Subcutaneous abdominal adipose tissue (tissue), 5 donors: Measurements from ENCODE around the gene SLC37A1.

ENCODE experiments used
- H3K27ac ChIP-seq: one replicate; pipeline ENCODE4 v1.7.0; 2013; ENCODE audit warnings: low read depth, mild to moderate bottlenecking, inconsistent platforms, low read length, moderate library complexity
- H3K27me3 ChIP-seq, 5 donors: one replicate each; pipeline ENCODE4 v1.7.0; 2013; ENCODE audit warnings: low read length in 5 of 5, inconsistent platforms in 1 of 5; ENCODE audit not compliant: control insufficient read depth in 5 of 5, insufficient read depth in 4 of 5
- H3K36me3 ChIP-seq, 5 donors: one replicate each; pipeline ENCODE4 v1.7.0; 2013; ENCODE audit warnings: low read length in 5 of 5; ENCODE audit not compliant: control insufficient read depth in 5 of 5, insufficient read depth in 5 of 5
- H3K4me1 ChIP-seq, 5 donors: one replicate each; pipeline ENCODE4 v1.7.0; 2013; ENCODE audit warnings: low read length in 5 of 5, mild to moderate bottlenecking in 3 of 5, moderate library complexity in 1 of 5; ENCODE audit not compliant: control insufficient read depth in 5 of 5, insufficient read depth in 5 of 5
- H3K4me3 ChIP-seq, 5 donors: one replicate each; pipeline ENCODE4 v1.7.0; 2013; ENCODE audit warnings: low read length in 5 of 5, low read depth in 1 of 5
- H3K9ac ChIP-seq, 5 donors: one replicate each; pipeline ENCODE4 v1.7.0; 2013; ENCODE audit warnings: low read length in 5 of 5, mild to moderate bottlenecking in 4 of 5, moderate library complexity in 3 of 5
- H3K9me3 ChIP-seq, 5 donors: one replicate each; pipeline ENCODE4 v1.7.0; 2013; ENCODE audit warnings: low read length in 5 of 5; ENCODE audit not compliant: control insufficient read depth in 5 of 5
- donor health status: healthy.
- donor health status: healthy.
- donor health status: healthy.
- donor health status: healthy.
- donor health status: healthy.

Gene SLC37A1

GRCh38 chr21:42500736-42501135 lies 12.9 kb upstream of the SLC37A1 start:
- H3K4me1 ChIP-seq, result peaks cover 3 to 12% (median 10%) of the 10 kb centered on the region in 5 donors
- H3K9ac ChIP-seq, result no peak overlapping the region
- H3K27me3 ChIP-seq, result no peaks in the 10 kb centered on the region
- H3K36me3 ChIP-seq, result no peaks in the 10 kb centered on the region
- H3K27ac ChIP-seq, result no peak overlapping the region
- no peaks in the 10 kb centered on the region for H3K9me3 ChIP-seq
- no peak overlapping the region for H3K4me3 ChIP-seq

- Histone ChIP-seq H3K4me1 (no peaks in the 10 kb centered on the region), H3K36me3 (no peaks in the 10 kb centered on the region)
Measured at GRCh38 chr21:42503711-42504110, 9.9 kb upstream of the SLC37A1 start.

GRCh38 chr21:42505090-42505726 lies 8.4 kb upstream of the SLC37A1 start:
- H3K4me3 ChIP-seq, result no peak overlapping the region
- no peaks in the 10 kb centered on the region for H3K36me3 ChIP-seq
- H3K4me1 ChIP-seq, result no peaks in the 10 kb centered on the region
- H3K9me3 ChIP-seq, result no peaks in the 10 kb centered on the region
- no peak overlapping the region for H3K9ac ChIP-seq
- H3K27me3 ChIP-seq, result no peaks in the 10 kb centered on the region
- no peak overlapping the region for H3K27ac ChIP-seq

More at GRCh38 chr21:42503711-42504110, 9.9 kb upstream of the SLC37A1 start:
- Histone ChIP-seq H3K9me3 (no peaks in the 10 kb centered on the region), H3K9ac (no peak overlapping the region), H3K4me3 (no peak overlapping the region), H3K27me3 (no peaks in the 10 kb centered on the region), H3K27ac (no peak overlapping the region)

GRCh38 chr21:42507418-42507817 lies 6.2 kb upstream of the SLC37A1 start:
- Histone ChIP-seq H3K27me3 (no peaks in the 10 kb centered on the region), H3K9me3 (no peaks in the 10 kb centered on the region), H3K36me3 (no peaks in the 10 kb centered on the region), H3K4me3 (no peak overlapping the region), H3K27ac (no peak overlapping the region), H3K9ac (no peak overlapping the region), H3K4me1 (no peaks in the 10 kb centered on the region)

- Histone ChIP-seq H3K9me3 (no peaks in the 10 kb centered on the region), H3K9ac (no peak overlapping the region), H3K27me3 (no peaks in the 10 kb centered on the region), H3K4me1 (peaks cover 0 to 5% (median 4%) of the 10 kb centered on the region in 5 donors), H3K27ac (no peak overlapping the region), H3K36me3 (no peaks in the 10 kb centered on the region), H3K4me3 (no peak overlapping the region)
Measured at GRCh38 chr21:42508371-42508770, 5.3 kb upstream of the SLC37A1 start.

GRCh38 chr21:42509244-42509643 lies 4.4 kb upstream of the SLC37A1 start:
- H3K27ac ChIP-seq, result no peak overlapping the region

GRCh38 chr21:42512346-42513034 lies 1.2 kb upstream of the SLC37A1 start:
- Histone ChIP-seq H3K9ac (no peak overlapping the region), H3K27me3 (no peaks in the 10 kb centered on the region), H3K36me3 (no peaks in the 10 kb centered on the region), H3K9me3 (no peaks in the 10 kb centered on the region), H3K4me1 (peaks cover 3 to 19% (median 16%) of the 10 kb centered on the region in 5 donors), H3K4me3 (no peak overlapping the region), H3K27ac (no peak overlapping the region)

More at GRCh38 chr21:42509244-42509643, 4.4 kb upstream of the SLC37A1 start:
- Histone ChIP-seq H3K36me3 (no peaks in the 10 kb centered on the region), H3K9me3 (no peaks in the 10 kb centered on the region), H3K9ac (no peak overlapping the region), H3K27me3 (no peaks in the 10 kb centered on the region), H3K4me1 (peaks cover 0 to 8% (median 5%) of the 10 kb centered on the region in 5 donors), H3K4me3 (no peak overlapping the region)

- Histone ChIP-seq H3K27me3 (no peaks in the 10 kb centered on the region), H3K27ac (no peak overlapping the region), H3K9ac (peak overlapping the region in 4 of 5 donors; percentile 71 to 81 (median 72)), H3K36me3 (peaks cover 0 to 14% (median 7%) of the 10 kb centered on the region in 5 donors), H3K4me1 (peaks cover 3 to 19% (median 16%) of the 10 kb centered on the region in 5 donors), H3K4me3 (peak overlapping the region; percentile 44 to 83 (median 79)), H3K9me3 (no peaks in the 10 kb centered on the region)
Measured at GRCh38 chr21:42513985-42514882, 582 bp downstream of the SLC37A1 start.

- H3K27ac ChIP-seq, result no peak overlapping the region
- peak overlapping the region in 4 of 5 donors; percentile 71 to 81 (median 72) for H3K9ac ChIP-seq
- H3K9me3 ChIP-seq, result no peaks in the 10 kb centered on the region
- no peaks in the 10 kb centered on the region for H3K27me3 ChIP-seq
- H3K36me3 ChIP-seq, result peaks cover 0 to 17% (median 7%) of the 10 kb centered on the region in 5 donors
- peak overlapping the region; percentile 11 to 83 (median 79) for H3K4me3 ChIP-seq
- peaks cover 3 to 19% (median 16%) of the 10 kb centered on the region in 5 donors for H3K4me1 ChIP-seq
Measured at GRCh38 chr21:42514883-42515228, 1.2 kb downstream of the SLC37A1 start.
